ENCODE data around the gene UBA3.

DNA sequence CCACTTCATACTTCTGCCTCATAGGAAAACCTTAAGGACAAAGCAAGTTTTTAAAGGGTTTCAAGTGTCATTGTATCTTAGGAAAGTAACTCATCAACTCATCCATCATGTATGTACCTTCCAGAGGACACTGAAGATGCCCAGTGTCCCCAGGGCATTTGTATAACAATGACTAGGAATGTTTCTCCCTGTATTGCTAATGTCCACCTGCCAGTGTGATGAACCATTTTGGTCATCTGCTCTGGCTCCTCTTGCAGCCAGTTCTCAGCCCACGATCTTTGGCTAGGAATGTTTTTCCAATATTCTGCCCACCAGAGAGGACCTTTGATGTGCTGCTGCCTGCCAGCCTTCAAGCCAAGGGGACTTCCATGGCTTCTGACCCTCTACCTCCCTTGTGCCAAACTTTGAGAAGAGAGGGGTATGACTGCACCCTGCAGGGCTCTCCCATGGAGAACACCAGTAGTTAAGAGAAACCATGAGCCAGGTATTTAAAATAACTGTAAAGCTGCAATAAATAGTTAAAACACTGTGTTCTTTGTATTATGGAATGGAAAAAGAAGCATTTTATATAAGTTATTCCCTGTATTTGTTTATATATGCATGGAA is 30.9 kb upstream of the UBA3 start:
- no peak for TF ChIP-seq EP300 (IDR thresholded peaks at IDR 0.05)
- TF ChIP-seq, protein P1, sequence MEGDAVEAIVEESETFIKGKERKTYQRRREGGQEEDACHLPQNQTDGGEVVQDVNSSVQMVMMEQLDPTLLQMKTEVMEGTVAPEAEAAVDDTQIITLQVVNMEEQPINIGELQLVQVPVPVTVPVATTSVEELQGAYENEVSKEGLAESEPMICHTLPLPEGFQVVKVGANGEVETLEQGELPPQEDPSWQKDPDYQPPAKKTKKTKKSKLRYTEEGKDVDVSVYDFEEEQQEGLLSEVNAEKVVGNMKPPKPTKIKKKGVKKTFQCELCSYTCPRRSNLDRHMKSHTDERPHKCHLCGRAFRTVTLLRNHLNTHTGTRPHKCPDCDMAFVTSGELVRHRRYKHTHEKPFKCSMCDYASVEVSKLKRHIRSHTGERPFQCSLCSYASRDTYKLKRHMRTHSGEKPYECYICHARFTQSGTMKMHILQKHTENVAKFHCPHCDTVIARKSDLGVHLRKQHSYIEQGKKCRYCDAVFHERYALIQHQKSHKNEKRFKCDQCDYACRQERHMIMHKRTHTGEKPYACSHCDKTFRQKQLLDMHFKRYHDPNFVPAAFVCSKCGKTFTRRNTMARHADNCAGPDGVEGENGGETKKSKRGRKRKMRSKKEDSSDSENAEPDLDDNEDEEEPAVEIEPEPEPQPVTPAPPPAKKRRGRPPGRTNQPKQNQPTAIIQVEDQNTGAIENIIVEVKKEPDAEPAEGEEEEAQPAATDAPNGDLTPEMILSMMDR (IDR thresholded peaks at IDR 0.05) = no peak

All from suprapubic skin (tissue), 3 donors.